ENCODE data around the gene APP.

The APP gene

GRCh38 chr21:25960402-25960801 is 210.2 kb downstream of the APP start:
- H3K27me3 Mint-ChIP-seq = no peaks in the 10 kb centered on the region
- no peaks in the 10 kb centered on the region for H3K36me3 Mint-ChIP-seq
- H3K4me3 Mint-ChIP-seq = no peak overlapping the region
- CTCF ChIA-PET = no interaction called here
- no peak overlapping the region for H3K27ac Mint-ChIP-seq
- DNase-seq = no peak
- peaks cover 3% of the 10 kb centered on the region for H3K4me1 Mint-ChIP-seq
- no peaks in the 10 kb centered on the region for H3K9me3 Mint-ChIP-seq

GRCh38 chr21:25959799-25960198 is 210.8 kb downstream of the APP start:
- Mint-ChIP-seq H3K27ac (no peak overlapping the region), H3K36me3 (no peaks in the 10 kb centered on the region), H3K4me1 (peaks cover 3% of the 10 kb centered on the region), H3K4me3 (no peak overlapping the region), H3K9me3 (no peaks in the 10 kb centered on the region), H3K27me3 (no peaks in the 10 kb centered on the region)
- CTCF ChIA-PET = no interaction called here
- DNase-seq = no peak

- no peaks in the 10 kb centered on the region for H3K27me3 Mint-ChIP-seq
- no peaks in the 10 kb centered on the region for H3K36me3 Mint-ChIP-seq
- CTCF ChIA-PET = no interaction called here
- H3K27ac Mint-ChIP-seq = no peak overlapping the region
- no peak overlapping the region for H3K4me3 Mint-ChIP-seq
- DNase-seq = no peak
- peaks cover 3% of the 10 kb centered on the region for H3K4me1 Mint-ChIP-seq
- no peaks in the 10 kb centered on the region for H3K9me3 Mint-ChIP-seq
These were observed 213.4 kb downstream of the APP start for GRCh38 chr21:25956993-25957714.

- Mint-ChIP-seq H3K4me1 (no peaks in the 10 kb centered on the region), H3K4me3 (no peak overlapping the region), H3K27ac (no peak overlapping the region), H3K36me3 (no peaks in the 10 kb centered on the region), H3K9me3 (no peaks in the 10 kb centered on the region), H3K27me3 (no peaks in the 10 kb centered on the region)
- CTCF ChIA-PET = no interaction called here
- no peak for DNase-seq
These were observed 214.9 kb downstream of the APP start for GRCh38 chr21:25955646-25956045.

GRCh38 chr21:25953659-25954058 is 216.9 kb downstream of the APP start:
- H3K4me3 Mint-ChIP-seq = no peak overlapping the region
- H3K27ac Mint-ChIP-seq = no peak overlapping the region
- H3K9me3 Mint-ChIP-seq = no peaks in the 10 kb centered on the region
- no peak for DNase-seq
- no peaks in the 10 kb centered on the region for H3K36me3 Mint-ChIP-seq
- CTCF ChIA-PET = no interaction called here
- H3K4me1 Mint-ChIP-seq = no peaks in the 10 kb centered on the region
- H3K27me3 Mint-ChIP-seq = no peaks in the 10 kb centered on the region

- DNase-seq = no peak
- no peaks in the 10 kb centered on the region for H3K9me3 Mint-ChIP-seq
- H3K27ac Mint-ChIP-seq = no peak overlapping the region
- CTCF ChIA-PET = no interaction called here
- no peaks in the 10 kb centered on the region for H3K36me3 Mint-ChIP-seq
- no peaks in the 10 kb centered on the region for H3K4me1 Mint-ChIP-seq
- no peaks in the 10 kb centered on the region for H3K27me3 Mint-ChIP-seq
- H3K4me3 Mint-ChIP-seq = no peak overlapping the region
These were observed 217.4 kb downstream of the APP start for GRCh38 chr21:25953196-25953595.

GRCh38 chr21:25952306-25952705 is 218.3 kb downstream of the APP start:
- CTCF ChIA-PET = no interaction called here
- Mint-ChIP-seq H3K36me3 (no peaks in the 10 kb centered on the region), H3K27me3 (no peaks in the 10 kb centered on the region), H3K4me1 (no peaks in the 10 kb centered on the region), H3K4me3 (no peak overlapping the region), H3K9me3 (no peaks in the 10 kb centered on the region), H3K27ac (no peak overlapping the region)
- DNase-seq = no peak

- H3K9me3 Mint-ChIP-seq = no peaks in the 10 kb centered on the region
- DNase-seq = no peak
- CTCF ChIA-PET = no interaction called here
- no peaks in the 10 kb centered on the region for H3K4me1 Mint-ChIP-seq
- H3K4me3 Mint-ChIP-seq = no peak overlapping the region
- no peaks in the 10 kb centered on the region for H3K36me3 Mint-ChIP-seq
- no peaks in the 10 kb centered on the region for H3K27me3 Mint-ChIP-seq
- no peak overlapping the region for H3K27ac Mint-ChIP-seq
These were observed 220.9 kb downstream of the APP start for GRCh38 chr21:25949701-25950100.

- no peak overlapping the region for H3K4me3 Mint-ChIP-seq
- no peak for DNase-seq
- CTCF ChIA-PET = no interaction called here
- no peak overlapping the region for H3K27ac Mint-ChIP-seq
- no peaks in the 10 kb centered on the region for H3K4me1 Mint-ChIP-seq
- no peaks in the 10 kb centered on the region for H3K36me3 Mint-ChIP-seq
- no peaks in the 10 kb centered on the region for H3K9me3 Mint-ChIP-seq
- H3K27me3 Mint-ChIP-seq = no peaks in the 10 kb centered on the region
These were observed 225.8 kb downstream of the APP start for GRCh38 chr21:25944672-25945213.

GRCh38 chr21:25944082-25944481 is 226.5 kb downstream of the APP start:
- Mint-ChIP-seq H3K4me1 (no peaks in the 10 kb centered on the region), H3K27me3 (no peaks in the 10 kb centered on the region), H3K36me3 (no peaks in the 10 kb centered on the region), H3K9me3 (no peaks in the 10 kb centered on the region), H3K27ac (no peak overlapping the region), H3K4me3 (no peak overlapping the region)
- DNase-seq = no peak
- CTCF ChIA-PET = no interaction called here

GRCh38 chr21:25942135-25942534 is 228.4 kb downstream of the APP start:
- no peak for DNase-seq
- Mint-ChIP-seq H3K9me3 (no peaks in the 10 kb centered on the region), H3K36me3 (no peaks in the 10 kb centered on the region), H3K27me3 (no peaks in the 10 kb centered on the region), H3K4me3 (no peak overlapping the region), H3K4me1 (no peaks in the 10 kb centered on the region), H3K27ac (no peak overlapping the region)
- CTCF ChIA-PET = no interaction called here

- H3K27ac Mint-ChIP-seq = no peak overlapping the region
- H3K9me3 Mint-ChIP-seq = no peaks in the 10 kb centered on the region
- CTCF ChIA-PET = no interaction called here
- no peaks in the 10 kb centered on the region for H3K27me3 Mint-ChIP-seq
- peaks cover 9% of the 10 kb centered on the region for H3K4me1 Mint-ChIP-seq
- DNase-seq = no peak
- H3K4me3 Mint-ChIP-seq = no peak overlapping the region
- no peaks in the 10 kb centered on the region for H3K36me3 Mint-ChIP-seq
These were observed 231.2 kb downstream of the APP start for GRCh38 chr21:25939396-25939761.

GRCh38 chr21:25938658-25939395 is 231.7 kb downstream of the APP start:
- no peak overlapping the region for H3K4me3 Mint-ChIP-seq
- no peak for DNase-seq
- H3K27ac Mint-ChIP-seq = no peak overlapping the region
- H3K36me3 Mint-ChIP-seq = no peaks in the 10 kb centered on the region
- H3K9me3 Mint-ChIP-seq = no peaks in the 10 kb centered on the region
- H3K4me1 Mint-ChIP-seq = peaks cover 9% of the 10 kb centered on the region
- CTCF ChIA-PET = no interaction called here
- H3K27me3 Mint-ChIP-seq = no peaks in the 10 kb centered on the region

- no peak overlapping the region for H3K4me3 Mint-ChIP-seq
- H3K9me3 Mint-ChIP-seq = no peaks in the 10 kb centered on the region
- no peak overlapping the region for H3K27ac Mint-ChIP-seq
- DNase-seq = no peak
- H3K27me3 Mint-ChIP-seq = no peaks in the 10 kb centered on the region
- no peaks in the 10 kb centered on the region for H3K36me3 Mint-ChIP-seq
- CTCF ChIA-PET = no interaction called here
- H3K4me1 Mint-ChIP-seq = peaks cover 9% of the 10 kb centered on the region
These were observed 233.8 kb downstream of the APP start for GRCh38 chr21:25936776-25937175.

GRCh38 chr21:25934771-25935224 is 235.8 kb downstream of the APP start:
- DNase-seq = peak; percentile 25
- Mint-ChIP-seq H3K4me3 (no peak overlapping the region), H3K36me3 (no peaks in the 10 kb centered on the region), H3K9me3 (no peaks in the 10 kb centered on the region), H3K27me3 (no peaks in the 10 kb centered on the region), H3K27ac (peak overlapping the region; percentile 75), H3K4me1 (peaks cover 9% of the 10 kb centered on the region)
- CTCF ChIA-PET = interaction anchor here (1.2 kb wide), 1 partner anchor 33 kb away, joined by 3 read pairs; no protein-coding TSS in a partner anchor

All from activated naive CD4-positive, alpha-beta T cell treated with anti-CD3 and anti-CD28 coated beads, Interleukin-2, amount 10 ng/mL, durations not matched to agents 7 days and 5 days (primary cell).